HG03108 (cell line): ENCODE measurements around the gene SMYD3.

ENCODE experiments used
- ATAC-seq: cut with Tn5 transposase; IDR thresholded peaks from one replicate; pipeline ENCODE4 v1.9.1; 2021; ENCODE audit warnings: moderate library complexity; ENCODE audit not compliant: unreplicated experiment

SMYD3 gene

GRCh38 chr1:245710961-245711903 lies 795.8 kb downstream of the SMYD3 start:
- ATAC-seq = no peak

GRCh38 chr1:245707941-245708340 lies 799.1 kb downstream of the SMYD3 start:
- no peak for ATAC-seq

GRCh38 chr1:245704765-245705164 lies 802.3 kb downstream of the SMYD3 start:
- ATAC-seq = no peak

GRCh38 chr1:245704341-245704740 lies 802.7 kb downstream of the SMYD3 start:
- no peak for ATAC-seq

GRCh38 chr1:245702346-245702745 lies 804.7 kb downstream of the SMYD3 start:
- no peak for ATAC-seq

- no peak for ATAC-seq
Observed at GRCh38 chr1:245701631-245702030, 805.4 kb downstream of the SMYD3 start.

GRCh38 chr1:245700631-245701030 lies 806.4 kb downstream of the SMYD3 start:
- no peak for ATAC-seq
